GM04504 (cell line): Measurements from ENCODE around the gene KICS2.
"Not testable (repeated sequence)": the region's sequence is repeated elsewhere in the genome, so short reads cannot be mapped to it uniquely, and the experiment has no call there.

ENCODE experiments used
- DNase-seq: peaks from one replicate; pipeline ENCODE4 v3.0.0-alpha.2; 2012; ENCODE audit warnings: low read depth

KICS2 gene

GRCh38 chr12:64222009-64222765, at the start of gene KICS2:
Gene KICS2 (minus strand): TSS chr12:64222296. CDS start chr12:64222237, 59 bp downstream.
- peak; percentile 86 for DNase-seq

- no peak for DNase-seq
These were observed 48.3 kb upstream of the KICS2 start for GRCh38 chr12:64270411-64270810.

GRCh38 chr12:64269161-64269560, 47.1 kb upstream of the KICS2 start:
- no peak for DNase-seq

DNA sequence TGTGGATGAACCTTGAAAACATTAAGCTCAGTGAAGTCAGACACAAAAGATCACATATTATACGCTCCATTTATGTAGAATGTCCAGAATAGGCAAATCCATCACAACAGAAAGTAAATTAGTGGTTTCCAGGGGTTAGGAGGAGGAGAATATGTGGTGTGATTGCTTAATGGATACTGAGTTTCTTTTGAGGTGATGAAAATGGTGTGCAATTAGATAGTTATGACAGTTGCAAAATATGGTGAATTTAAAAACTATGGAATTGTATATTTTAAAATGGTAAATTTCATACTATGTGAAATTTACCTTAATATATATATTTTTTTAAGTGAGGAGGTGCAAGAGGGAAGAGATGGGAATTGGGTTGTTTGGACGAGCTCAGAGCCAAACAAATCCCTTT, 46.3 kb upstream of the KICS2 start:
- DNase-seq, result no peak

GRCh38 chr12:64265839-64266238, 43.7 kb upstream of the KICS2 start:
- no peak for DNase-seq

DNA sequence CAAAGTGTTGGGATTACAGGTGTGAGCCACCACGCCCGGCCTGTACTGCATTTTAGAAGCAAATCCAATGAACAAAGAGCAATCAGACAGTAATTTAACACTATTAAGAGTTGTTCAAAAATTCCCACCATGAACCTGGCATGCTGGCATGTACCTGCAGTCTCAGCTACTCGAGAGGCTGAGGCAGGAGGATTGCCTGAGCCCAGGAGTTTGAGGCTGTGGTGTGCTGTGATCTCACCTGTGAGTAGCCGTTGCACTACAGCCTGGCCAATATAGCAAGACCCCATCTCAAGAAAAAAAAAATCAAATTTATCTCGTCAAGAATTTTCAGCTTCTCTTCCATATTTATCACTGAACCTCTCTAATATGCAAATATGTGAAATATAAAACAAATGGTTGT, 39.7 kb upstream of the KICS2 start:
- DNase-seq, result no peak

DNA sequence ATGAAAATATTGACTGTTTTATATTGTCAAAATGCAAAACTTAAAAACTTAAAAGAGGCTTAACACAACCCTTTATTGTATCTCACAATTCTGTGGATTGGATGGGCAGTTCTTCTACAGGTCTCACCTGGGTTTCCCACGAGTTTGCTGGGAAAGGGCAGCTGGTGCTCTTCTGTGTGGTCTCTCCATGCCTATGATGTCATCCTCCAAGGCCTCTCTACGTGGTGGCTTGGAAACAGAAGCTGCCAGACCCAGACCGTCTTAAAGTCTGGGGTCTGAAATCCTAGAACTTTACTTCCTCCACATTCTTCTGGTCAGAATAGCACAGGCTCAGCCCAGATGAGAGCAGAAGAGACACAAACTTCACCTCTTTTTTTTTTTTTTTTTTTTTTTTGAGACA, 36.5 kb upstream of the KICS2 start:
- DNase-seq, result no peak

DNA sequence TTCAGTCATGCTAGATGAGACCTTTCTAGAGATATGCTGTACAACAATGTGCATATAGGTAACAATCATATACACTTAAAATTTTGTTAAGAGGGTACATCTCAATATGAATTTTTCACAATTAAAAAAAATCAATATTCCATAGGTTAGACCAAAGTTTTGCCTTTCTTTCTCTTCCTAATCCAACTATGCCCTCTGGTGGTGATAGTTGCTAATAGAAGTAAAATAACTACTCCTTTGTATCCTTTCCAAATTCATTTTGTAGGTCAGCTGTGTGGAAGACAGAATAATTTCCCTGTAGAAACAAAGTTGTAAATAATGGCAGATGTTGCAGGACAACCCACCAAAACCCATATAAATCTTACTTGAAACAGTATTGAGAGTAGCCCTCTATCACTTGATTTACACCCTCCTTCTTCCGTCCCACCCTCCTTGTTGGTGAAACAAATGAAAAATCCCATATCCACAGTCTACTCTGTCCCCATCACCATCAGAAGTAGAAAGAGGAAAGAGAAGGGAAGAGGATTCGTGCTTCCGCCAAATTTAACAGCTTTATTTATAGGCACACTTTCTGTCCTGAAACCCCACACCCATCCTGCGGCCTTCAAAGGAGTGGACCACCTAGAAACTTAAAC, 34.2 kb upstream of the KICS2 start:
- DNase-seq, result peak; percentile 32

GRCh38 chr12:64255249-64255648, 33.2 kb upstream of the KICS2 start:
- DNase-seq, result no peak

DNA sequence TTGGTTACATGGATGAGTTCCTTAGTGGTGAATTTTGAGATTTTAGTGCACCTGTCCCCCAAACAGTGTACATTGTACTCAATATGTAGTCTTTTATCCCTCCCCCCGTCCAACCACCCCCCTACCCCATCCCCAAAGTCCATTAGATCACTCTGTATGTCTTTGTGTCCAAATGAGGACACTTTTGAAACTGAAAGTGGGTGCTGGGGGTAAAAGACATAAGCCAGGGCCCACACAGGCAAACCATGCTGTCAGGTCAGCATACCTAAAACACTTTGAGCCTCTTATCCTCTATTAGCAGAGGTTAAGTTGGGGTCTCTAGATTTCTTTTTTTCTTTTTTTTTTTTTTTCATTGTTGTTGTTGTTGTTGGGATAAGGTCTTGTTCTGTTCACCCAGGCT, 31.3 kb upstream of the KICS2 start:
- DNase-seq, result no peak

GRCh38 chr12:64252681-64253080, 30.6 kb upstream of the KICS2 start:
- peak; percentile 73 for DNase-seq

- DNase-seq, result no peak
These were observed 21.7 kb upstream of the KICS2 start for GRCh38 chr12:64243809-64244208.

GRCh38 chr12:64240781-64241180, 18.7 kb upstream of the KICS2 start:
- DNase-seq, result no peak

DNA sequence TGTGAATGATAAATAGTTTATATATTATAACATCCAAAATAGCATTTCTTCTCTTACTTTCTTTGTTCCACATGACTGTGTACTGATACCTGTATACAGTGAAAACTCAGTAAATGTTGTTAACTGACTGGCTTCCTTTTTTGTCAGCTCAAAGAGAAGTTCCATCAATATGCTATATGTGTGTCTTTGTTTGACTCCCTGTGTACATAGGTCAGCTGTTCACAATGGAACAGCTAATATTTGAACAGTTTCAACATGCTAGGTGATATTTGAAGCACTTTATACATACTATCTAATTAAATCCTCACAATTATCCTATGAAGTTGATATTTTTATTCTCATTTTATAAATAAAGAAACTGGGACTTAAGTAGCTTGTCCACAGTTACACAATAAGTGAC, 15.3 kb upstream of the KICS2 start:
- no peak for DNase-seq

- DNase-seq, result no peak
These were observed 14.5 kb upstream of the KICS2 start for GRCh38 chr12:64236549-64236948.

DNA sequence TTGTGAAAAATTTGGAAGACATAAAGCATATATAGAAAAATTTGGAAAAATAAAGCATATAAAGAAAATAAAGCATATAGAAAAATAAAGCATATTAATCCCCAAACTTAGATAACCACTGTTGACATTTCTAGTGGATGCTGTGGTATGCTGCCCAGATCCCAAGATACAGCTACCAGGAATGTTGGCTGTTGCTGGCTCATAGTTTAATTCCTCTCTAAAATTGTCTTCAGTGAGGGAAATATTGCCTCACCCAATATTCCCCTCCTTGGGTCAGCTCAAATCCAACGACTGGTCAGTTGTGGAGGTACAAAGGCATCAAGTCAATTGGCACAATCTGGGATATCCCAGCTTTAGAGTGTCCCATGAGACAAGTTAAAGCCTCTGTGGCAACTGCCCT, 10.1 kb upstream of the KICS2 start:
- no peak for DNase-seq

- DNase-seq, result no peak
These were observed 7.7 kb upstream of the KICS2 start for GRCh38 chr12:64229796-64230195.

- no peak for DNase-seq
These were observed 7.1 kb upstream of the KICS2 start for GRCh38 chr12:64229240-64229639.

DNA sequence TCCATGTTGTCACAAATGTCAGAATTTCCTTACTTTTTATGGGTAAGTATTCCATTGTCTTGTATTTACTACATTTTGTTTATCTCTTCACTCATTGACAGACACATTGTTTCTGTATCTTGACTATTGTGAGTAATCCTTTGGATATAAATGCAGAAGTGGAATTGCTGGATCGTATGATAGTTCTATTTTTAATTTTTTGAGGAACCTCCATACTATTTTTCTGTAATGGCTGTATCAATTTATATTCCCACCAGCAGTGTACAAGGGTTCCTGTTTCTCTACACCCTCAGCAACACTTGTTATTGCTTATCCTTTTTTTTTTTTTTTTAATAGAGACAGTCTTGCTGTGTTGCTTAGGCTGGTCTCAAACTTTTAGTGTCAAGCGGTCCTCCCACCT, 3.5 kb upstream of the KICS2 start:
- DNase-seq, result no peak

DNA sequence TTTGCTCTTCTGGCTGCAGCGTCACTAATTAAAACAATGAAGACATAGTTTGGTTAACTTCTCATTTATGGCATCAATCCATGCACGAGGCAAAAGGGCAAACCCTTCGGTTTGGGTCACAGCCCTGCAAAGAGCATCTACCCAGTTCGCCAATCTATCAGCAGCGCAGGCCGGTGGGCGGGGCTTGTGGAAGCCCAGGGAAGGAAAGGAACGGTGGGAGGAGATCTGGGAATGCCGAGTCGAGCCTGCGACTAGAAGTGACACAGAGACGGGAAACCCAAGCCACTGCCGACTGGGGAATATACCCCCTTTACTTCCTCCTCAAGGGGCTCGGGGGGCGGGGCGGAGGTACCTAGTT, 466 bp downstream of the KICS2 start:
- peak; percentile 48 for DNase-seq

- DNase-seq, result no peak
These were observed 2.0 kb downstream of the KICS2 start for GRCh38 chr12:64220046-64220445.

DNA sequence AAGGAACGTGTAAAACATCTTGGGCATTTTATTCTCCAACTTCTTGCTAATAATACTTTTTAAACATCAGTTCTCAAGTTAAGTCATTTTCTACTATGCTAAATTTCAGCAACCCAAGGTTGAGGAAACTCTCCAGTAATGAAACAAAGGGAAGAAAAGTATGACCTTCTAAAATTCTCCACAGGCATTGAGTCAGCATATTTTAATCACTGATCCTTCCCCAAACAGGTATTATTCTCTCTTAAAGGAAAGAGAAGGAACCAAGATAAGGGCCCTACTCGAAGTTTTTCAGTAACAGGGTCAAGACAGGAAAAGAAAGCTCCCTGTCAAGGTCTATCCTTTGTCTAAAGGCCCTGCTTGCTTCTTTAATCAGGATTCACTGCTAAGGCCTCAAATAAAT, 3.0 kb downstream of the KICS2 start:
- no peak for DNase-seq

- DNase-seq, result no peak
These were observed 3.5 kb downstream of the KICS2 start for GRCh38 chr12:64218597-64218996.

GRCh38 chr12:64217643-64218042, 4.5 kb downstream of the KICS2 start:
- not testable (repeated sequence) for DNase-seq
